HTERT RPE-1 (cell line): ENCODE measurements around the gene VTI1B.

Experiments used
- in situ Hi-C: fragments of 300-500 bp; cut with MboI; formaldehyde crosslinking; loops from 4 replicates; pipeline ENCODE4 v1.14.3; 2020; ENCODE audit warnings: low sequenced_read_pairs

The VTI1B gene

DNA sequence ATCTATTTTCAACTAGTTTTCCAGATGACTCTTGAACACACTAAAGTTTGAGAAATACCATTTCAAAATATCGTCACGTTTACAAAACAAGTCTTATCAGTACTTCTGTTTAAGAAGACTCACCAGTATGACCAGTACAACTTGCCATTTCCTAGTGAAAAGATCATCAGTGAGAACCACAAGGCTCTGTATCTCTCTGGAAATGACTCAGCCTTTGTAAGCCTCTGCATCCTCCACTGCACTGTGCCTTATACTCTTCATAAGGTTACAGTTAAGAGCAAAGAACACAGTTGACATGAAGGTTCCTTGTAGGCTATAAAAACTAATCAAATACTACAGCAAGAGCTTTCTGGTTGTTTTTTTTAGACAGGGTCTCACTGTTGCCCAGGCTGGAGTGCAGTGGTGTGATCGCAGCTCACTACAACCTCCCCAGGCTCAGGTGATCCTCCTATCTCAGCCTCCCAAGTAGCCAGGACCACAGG, 5.7 kb upstream of the VTI1B start:
- in situ Hi-C loops, result no loop called here

- in situ Hi-C loops, result no loop called here
Observed at GRCh38 chr14:67679006-67679405, 4.6 kb upstream of the VTI1B start.

DNA sequence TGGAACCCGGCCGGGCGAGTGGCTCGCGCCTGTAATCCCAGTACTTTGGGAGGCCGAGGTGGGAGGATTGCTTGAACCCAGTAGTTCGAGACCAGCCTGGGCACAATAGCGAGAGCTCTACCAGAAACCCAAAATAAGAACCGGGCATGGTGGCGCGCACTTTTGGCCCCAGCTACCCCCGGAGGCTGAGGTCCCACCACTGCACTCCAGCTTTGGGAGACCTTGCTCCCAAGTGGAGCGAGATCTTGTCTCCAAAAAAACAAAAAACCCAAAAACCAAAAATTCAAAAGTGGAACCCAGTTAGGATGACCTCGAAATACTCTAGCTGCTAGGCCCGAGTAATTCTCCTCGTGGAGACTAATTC, 769 bp upstream of the VTI1B start:
- in situ Hi-C loops, result no loop called here

- in situ Hi-C loops, result no loop called here
Observed at GRCh38 chr14:67674139-67674479, 323 bp downstream of the VTI1B start.

GRCh38 chr14:67673451-67673850, 981 bp downstream of the VTI1B start:
- in situ Hi-C loops, result no loop called here

GRCh38 chr14:67668559-67668958, 5.9 kb downstream of the VTI1B start:
- in situ Hi-C loops, result no loop called here

- in situ Hi-C loops, result no loop called here
Observed at GRCh38 chr14:67666750-67667449, 7.5 kb downstream of the VTI1B start.

- in situ Hi-C loops, result no loop called here
Observed at GRCh38 chr14:67665868-67666267, 8.6 kb downstream of the VTI1B start.

GRCh38 chr14:67663633-67664032, 10.8 kb downstream of the VTI1B start:
- in situ Hi-C loops, result no loop called here

DNA sequence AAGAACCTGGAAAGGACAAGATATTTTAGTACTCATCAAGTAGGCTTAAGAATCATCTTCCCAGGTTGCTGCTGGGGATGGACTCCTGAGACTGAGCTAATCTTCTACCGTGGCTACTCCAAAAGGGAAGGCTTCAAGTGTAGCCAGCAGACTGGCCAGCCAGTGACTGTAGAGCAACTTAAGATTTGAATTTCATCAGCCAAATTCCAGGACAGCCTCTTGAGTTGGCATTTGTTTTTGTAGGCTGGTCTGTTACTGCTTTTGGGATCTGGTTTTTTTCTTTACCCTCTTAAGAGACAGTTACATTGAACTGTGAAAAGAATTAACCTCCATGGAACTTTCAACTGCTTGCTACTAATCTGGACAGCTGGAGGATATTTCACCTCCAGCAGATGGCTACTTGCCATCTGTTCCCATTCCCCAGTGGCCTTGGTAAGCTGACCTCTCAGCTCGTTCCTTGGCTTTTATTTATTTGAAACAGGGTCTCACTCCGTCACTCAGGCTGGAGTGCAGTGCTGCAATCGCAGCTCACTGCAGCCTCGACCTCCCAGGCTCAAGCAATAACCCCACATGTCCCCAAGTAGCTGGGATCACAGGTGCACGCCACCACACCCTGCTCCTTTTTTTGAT, 20.7 kb downstream of the VTI1B start:
- in situ Hi-C loops, result no loop called here

- in situ Hi-C loops, result no loop called here
Observed at GRCh38 chr14:67652189-67652588, 22.2 kb downstream of the VTI1B start.

DNA sequence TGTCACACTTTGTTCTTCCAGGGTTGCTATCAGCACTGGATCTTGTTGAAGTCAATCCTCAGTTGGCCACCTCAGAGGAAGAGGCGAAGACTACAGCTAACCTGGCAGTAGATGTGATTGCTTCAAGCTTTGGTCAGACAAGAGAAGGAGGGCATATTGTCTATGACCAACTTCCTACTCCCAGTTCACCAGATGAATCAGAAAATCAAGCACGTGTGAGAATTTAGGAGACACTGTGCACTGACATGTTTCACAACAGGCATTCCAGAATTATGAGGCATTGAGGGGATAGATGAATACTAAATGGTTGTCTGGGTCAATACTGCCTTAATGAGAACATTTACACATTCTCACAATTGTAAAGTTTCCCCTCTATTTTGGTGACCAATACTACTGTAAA, 23.7 kb downstream of the VTI1B start:
- in situ Hi-C loops, result no loop called here

- in situ Hi-C loops, result no loop called here
Observed at GRCh38 chr14:67650151-67650550, 24.3 kb downstream of the VTI1B start.

GRCh38 chr14:67646131-67646530, 28.3 kb downstream of the VTI1B start:
- in situ Hi-C loops, result no loop called here

DNA sequence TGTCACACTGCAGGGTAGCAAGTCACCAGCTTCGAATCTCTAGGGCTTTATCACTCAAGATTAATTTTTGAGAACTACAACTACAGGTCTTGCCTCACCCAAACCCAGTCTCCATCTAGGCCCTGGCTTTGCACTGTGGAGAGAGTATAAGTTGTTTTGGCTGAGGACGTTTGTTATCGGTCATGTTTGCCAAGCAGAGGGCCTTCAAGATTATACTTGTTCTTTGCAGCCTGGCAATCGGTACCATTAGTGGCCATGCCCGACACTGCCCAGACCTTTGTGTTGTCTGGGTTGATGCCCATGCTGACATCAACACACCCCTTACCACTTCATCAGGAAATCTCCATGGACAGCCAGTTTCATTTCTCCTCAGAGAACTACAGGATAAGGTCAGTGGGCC, 29.0 kb downstream of the VTI1B start:
- in situ Hi-C loops, result no loop called here

DNA sequence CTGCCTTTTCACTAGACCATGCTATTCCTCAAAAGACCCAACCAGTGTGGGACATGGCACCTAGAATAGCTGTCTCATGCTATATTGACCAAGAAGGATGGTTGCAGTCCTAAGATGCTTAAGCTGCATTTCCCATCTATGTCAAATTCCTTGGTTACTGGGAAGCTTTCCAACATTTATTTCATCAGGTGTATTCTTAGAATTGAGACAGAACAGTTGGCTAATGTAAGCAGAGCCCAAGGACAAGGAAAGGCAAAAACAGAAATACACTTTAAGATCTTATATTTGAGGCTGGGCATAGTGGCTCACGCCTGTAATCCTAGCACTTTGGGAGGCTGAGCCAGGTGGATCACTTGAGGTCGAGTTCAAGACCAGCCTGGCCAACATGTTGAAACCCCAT, 30.0 kb downstream of the VTI1B start:
- in situ Hi-C loops, result no loop called here

GRCh38 chr14:67643713-67644112, 30.7 kb downstream of the VTI1B start:
- in situ Hi-C loops, result no loop called here

DNA sequence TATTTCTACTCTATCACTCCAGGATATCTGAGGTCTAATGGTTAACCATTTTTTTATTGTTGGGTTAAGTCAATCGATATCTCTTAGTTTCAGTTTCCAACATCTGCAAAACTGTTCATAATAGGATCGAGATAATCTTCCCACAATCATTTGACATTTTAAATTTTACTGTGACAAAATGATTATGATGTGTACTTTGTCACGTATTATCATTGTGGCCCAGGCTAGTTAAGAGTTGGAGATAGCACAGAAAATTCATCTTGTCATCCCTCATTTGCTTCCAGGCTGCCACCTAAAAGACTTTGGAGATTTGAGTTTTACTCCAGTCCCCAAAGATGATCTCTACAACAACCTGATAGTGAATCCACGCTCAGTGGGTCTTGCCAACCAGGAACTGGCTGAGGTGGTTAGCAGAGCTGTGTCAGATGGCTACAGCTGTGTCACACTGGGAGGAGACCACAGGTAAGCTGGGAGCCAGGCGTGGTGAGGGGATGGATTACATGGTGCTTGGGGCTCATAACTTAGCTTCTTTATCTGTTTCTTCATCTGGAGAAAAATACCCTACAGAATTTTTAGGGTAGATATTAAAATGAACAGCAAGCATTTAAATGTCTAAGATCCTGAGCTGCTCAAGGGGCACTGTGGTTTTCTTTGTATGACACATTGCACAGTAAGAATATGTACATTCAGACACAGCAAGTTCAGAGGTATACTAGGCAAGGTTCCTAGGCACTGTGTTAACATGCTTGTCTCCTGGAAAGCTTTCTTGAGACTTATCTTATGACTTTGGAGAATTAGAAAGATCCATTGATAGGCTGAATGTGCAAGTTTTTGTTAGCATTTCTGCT, 32.3 kb downstream of the VTI1B start:
- in situ Hi-C loops, result no loop called here

GRCh38 chr14:67641480-67641879, 33.0 kb downstream of the VTI1B start:
- in situ Hi-C loops, result no loop called here

- in situ Hi-C loops, result no loop called here
Observed at GRCh38 chr14:67638642-67639041, 35.8 kb downstream of the VTI1B start.

DNA sequence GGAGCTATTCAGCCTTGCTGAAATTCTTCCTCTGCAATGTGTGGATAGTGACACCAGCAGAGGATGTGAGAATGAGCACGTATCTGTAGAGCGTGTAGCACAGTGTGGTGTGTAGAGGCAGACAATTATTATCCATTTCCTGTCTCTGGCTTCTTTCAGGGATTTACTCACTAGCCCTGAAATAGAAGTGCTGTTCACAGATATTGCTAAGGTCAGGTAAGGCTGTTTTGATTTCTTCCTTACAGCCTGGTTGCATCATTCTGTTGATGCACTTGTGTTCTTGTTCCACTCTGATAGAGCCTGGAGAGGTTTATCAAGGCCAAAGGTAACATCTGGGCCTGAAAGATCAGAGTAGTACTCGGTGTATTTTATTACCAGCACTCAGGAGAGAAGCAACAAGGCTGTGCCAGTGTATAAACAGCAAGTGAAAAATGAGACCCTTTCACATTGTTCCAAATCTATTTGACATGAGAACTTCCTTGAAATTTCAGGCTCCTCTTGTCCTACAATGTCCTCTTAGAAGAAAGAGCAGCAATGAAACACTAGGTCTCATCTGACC, 38.0 kb downstream of the VTI1B start:
- in situ Hi-C loops, result no loop called here
